ENCODE results near the gene HEBP2. TPM values are rescaled to one million over a fixed set of nuclear protein-coding genes. Genes with fewer than 3 reads are reported as not detected.

Gene HEBP2
- total RNA-seq, 1 donor from 2014 or later, result 53.0 TPM

GRCh38 chr6:138440296-138440695 is 36.3 kb downstream of the HEBP2 start:
- peak overlapping the region; percentile 41 for H3K27ac Mint-ChIP-seq (ENCODE audit: unreplicated experiment)

GRCh38 chr6:138440758-138441357 is 36.8 kb downstream of the HEBP2 start:
- Mint-ChIP-seq H3K36me3 (ENCODE audit: unreplicated experiment) (peaks cover 4% of the 10 kb centered on the region), H3K9me3 (ENCODE audit: unreplicated experiment) (no peaks in the 10 kb centered on the region), H3K27me3 (ENCODE audit: unreplicated experiment) (no peaks in the 10 kb centered on the region), H3K4me1 (ENCODE audit: low read depth, unreplicated experiment) (peaks cover 9% of the 10 kb centered on the region), H3K27ac (ENCODE audit: unreplicated experiment) (no peak overlapping the region), H3K4me3 (ENCODE audit: unreplicated experiment) (no peak overlapping the region)
- no peak for TF ChIP-seq CTCF (IDR thresholded peaks at IDR 0.05; ENCODE audit: partially characterized antibody, unreplicated experiment)
- no peak for DNase-seq

More at GRCh38 chr6:138440296-138440695, 36.3 kb downstream of the HEBP2 start:
- Mint-ChIP-seq H3K4me1 (ENCODE audit: low read depth, unreplicated experiment) (peaks cover 9% of the 10 kb centered on the region), H3K27me3 (ENCODE audit: unreplicated experiment) (no peaks in the 10 kb centered on the region), H3K36me3 (ENCODE audit: unreplicated experiment) (peaks cover 6% of the 10 kb centered on the region), H3K9me3 (ENCODE audit: unreplicated experiment) (peaks cover 1% of the 10 kb centered on the region), H3K4me3 (ENCODE audit: unreplicated experiment) (no peak overlapping the region)
- DNase-seq, result peak; percentile 19
- no peak for TF ChIP-seq CTCF (IDR thresholded peaks at IDR 0.05; ENCODE audit: partially characterized antibody, unreplicated experiment)

GRCh38 chr6:138441965-138442364 is 37.9 kb downstream of the HEBP2 start:
- no peaks in the 10 kb centered on the region for H3K27me3 Mint-ChIP-seq (ENCODE audit: unreplicated experiment)
- no peaks in the 10 kb centered on the region for H3K9me3 Mint-ChIP-seq (ENCODE audit: unreplicated experiment)
- no peak for TF ChIP-seq CTCF (IDR thresholded peaks at IDR 0.05; ENCODE audit: partially characterized antibody, unreplicated experiment)
- H3K4me3 Mint-ChIP-seq (ENCODE audit: unreplicated experiment), result no peak overlapping the region
- H3K36me3 Mint-ChIP-seq (ENCODE audit: unreplicated experiment), result no peaks in the 10 kb centered on the region
- H3K4me1 Mint-ChIP-seq (ENCODE audit: low read depth, unreplicated experiment), result peaks cover 9% of the 10 kb centered on the region
- DNase-seq, result no peak
- no peak overlapping the region for H3K27ac Mint-ChIP-seq (ENCODE audit: unreplicated experiment)

GRCh38 chr6:138442663-138443062 is 38.6 kb downstream of the HEBP2 start:
- Mint-ChIP-seq H3K4me1 (ENCODE audit: low read depth, unreplicated experiment) (peaks cover 9% of the 10 kb centered on the region), H3K36me3 (ENCODE audit: unreplicated experiment) (no peaks in the 10 kb centered on the region), H3K27me3 (ENCODE audit: unreplicated experiment) (no peaks in the 10 kb centered on the region), H3K9me3 (ENCODE audit: unreplicated experiment) (no peaks in the 10 kb centered on the region), H3K4me3 (ENCODE audit: unreplicated experiment) (no peak overlapping the region), H3K27ac (ENCODE audit: unreplicated experiment) (no peak overlapping the region)
- TF ChIP-seq CTCF (IDR thresholded peaks at IDR 0.05; ENCODE audit: partially characterized antibody, unreplicated experiment), result no peak
- DNase-seq, result no peak

- no peaks in the 10 kb centered on the region for H3K9me3 Mint-ChIP-seq (ENCODE audit: unreplicated experiment)
- no peak for TF ChIP-seq CTCF (IDR thresholded peaks at IDR 0.05; ENCODE audit: partially characterized antibody, unreplicated experiment)
- no peak overlapping the region for H3K27ac Mint-ChIP-seq (ENCODE audit: unreplicated experiment)
- H3K4me1 Mint-ChIP-seq (ENCODE audit: low read depth, unreplicated experiment), result peaks cover 9% of the 10 kb centered on the region
- no peak overlapping the region for H3K4me3 Mint-ChIP-seq (ENCODE audit: unreplicated experiment)
- no peaks in the 10 kb centered on the region for H3K36me3 Mint-ChIP-seq (ENCODE audit: unreplicated experiment)
- no peak for DNase-seq
- H3K27me3 Mint-ChIP-seq (ENCODE audit: unreplicated experiment), result no peaks in the 10 kb centered on the region
Observed at GRCh38 chr6:138443979-138444378, 40.0 kb downstream of the HEBP2 start.
